Naive B cell (primary cell): ENCODE measurements around the gene CENPL. TPM values are rescaled to one million over a fixed set of nuclear protein-coding genes. Genes with fewer than 3 reads are reported as not detected.
"Not testable (repeated sequence)": the region's sequence is repeated elsewhere in the genome, so short reads cannot be mapped to it uniquely, and the experiment has no call there.

Experiments
- ATAC-seq, 2 donors: fragments of 150-1000 bp; cut with Tn5 transposase; 2 replicates each; pipeline ENCODE4 v1.10.0; 2021; ENCODE audit warnings: low read depth in 2 of 2, mild to moderate bottlenecking in 2 of 2, moderate library complexity in 2 of 2
- DNase-seq: peaks from one replicate; pipeline ENCODE4 v3.0.0; 2022
- H3K27ac Mint-ChIP-seq, 6 donors: one replicate each; pipeline ENCODE4 v1.8.0; 2020 to 2022; ENCODE audit warnings: mild to moderate bottlenecking in 6 of 6, mixed read lengths in 6 of 6, moderate library complexity in 5 of 6, inconsistent platforms in 2 of 6
- H3K27me3 Mint-ChIP-seq, 3 donors: one replicate each; pipeline ENCODE4 v1.8.0; 2021 to 2022; ENCODE audit warnings: mixed read lengths in 3 of 3, mild to moderate bottlenecking in 1 of 3
- H3K36me3 Mint-ChIP-seq, 2 donors: one replicate each; pipeline ENCODE4 v1.8.0; 2020 to 2022; ENCODE audit warnings: mixed read lengths in 2 of 2, inconsistent platforms in 1 of 2, mild to moderate bottlenecking in 1 of 2
- H3K4me1 Mint-ChIP-seq, 3 donors: one replicate each; pipeline ENCODE4 v1.8.0; 2020 to 2022; ENCODE audit warnings: mixed read lengths in 3 of 3, inconsistent platforms in 1 of 3, mild to moderate bottlenecking in 1 of 3, moderate library complexity in 1 of 3
- H3K4me3 Mint-ChIP-seq, 8 donors: one replicate each; pipeline ENCODE4 v1.8.0; 2020 to 2022; ENCODE audit warnings: mild to moderate bottlenecking in 8 of 8, mixed read lengths in 8 of 8, moderate library complexity in 8 of 8, inconsistent platforms in 2 of 8
- H3K9me3 Mint-ChIP-seq, 7 donors: one replicate each; pipeline ENCODE4 v1.8.0; 2020 to 2022; ENCODE audit warnings: mixed read lengths in 7 of 7, mild to moderate bottlenecking in 5 of 7, inconsistent platforms in 2 of 7, moderate library complexity in 1 of 7
- polyA plus RNA-seq, 6 donors: library from polyadenylated mRNA; unstranded; fragments of 300-500 nt; fragmentation: Illumina TruSeq; gene quantifications; one replicate each; pipeline ENCODE4 v1.2.3, GENCODE V29; 2021; ENCODE audit warnings: low read depth in 6 of 6

Gene CENPL
- polyA plus RNA-seq, 6 donors from 2014 or later, result 4.5 to 9.4 (median 7.4) TPM

GRCh38 chr1:173770330-173770729 is 54.4 kb downstream of the CENPL start:
- H3K4me3 Mint-ChIP-seq, DNase-seq, ATAC-seq, H3K4me1 Mint-ChIP-seq, H3K36me3 Mint-ChIP-seq, H3K9me3 Mint-ChIP-seq, H3K27me3 Mint-ChIP-seq: not testable (repeated sequence)
- H3K27ac Mint-ChIP-seq, result peak overlapping the region in 4 of 6 donors; percentile 8 to 90 (median 56)

- Mint-ChIP-seq H3K4me1 (no peaks in the 10 kb centered on the region), H3K27me3 (no peaks in the 10 kb centered on the region), H3K36me3 (peaks cover 10 to 17% of the 10 kb centered on the region in 2 donors), H3K27ac (peak overlapping the region in 1 of 6 donors; percentile 21), H3K9me3 (peaks cover 0 to 8% (median 7%) of the 10 kb centered on the region in 7 donors), H3K4me3 (no peak overlapping the region)
- no peak for DNase-seq
- no peak for ATAC-seq
These were observed 55.9 kb downstream of the CENPL start for GRCh38 chr1:173768827-173769226.

GRCh38 chr1:173768206-173768605 is 56.5 kb downstream of the CENPL start:
- ATAC-seq, result no peak
- no peaks in the 10 kb centered on the region for H3K27me3 Mint-ChIP-seq
- peaks cover 12 to 22% of the 10 kb centered on the region in 2 donors for H3K36me3 Mint-ChIP-seq
- no peaks in the 10 kb centered on the region for H3K4me1 Mint-ChIP-seq
- no peak overlapping the region for H3K4me3 Mint-ChIP-seq
- peak overlapping the region in 1 of 6 donors; percentile 21 for H3K27ac Mint-ChIP-seq
- DNase-seq, result no peak
- peaks cover 0 to 14% (median 10%) of the 10 kb centered on the region in 7 donors for H3K9me3 Mint-ChIP-seq

- Mint-ChIP-seq H3K36me3 (peaks cover 26 to 40% of the 10 kb centered on the region in 2 donors), H3K9me3 (peaks cover 7 to 20% (median 19%) of the 10 kb centered on the region in 7 donors)
- H3K4me1 Mint-ChIP-seq, H3K27ac Mint-ChIP-seq, H3K4me3 Mint-ChIP-seq, H3K27me3 Mint-ChIP-seq, DNase-seq, ATAC-seq: not testable (repeated sequence)
These were observed 60.4 kb downstream of the CENPL start for GRCh38 chr1:173764331-173764730.

- Mint-ChIP-seq H3K36me3 (peaks cover 39 to 54% of the 10 kb centered on the region in 2 donors), H3K4me1 (peaks cover 0 to 9% (median 0%) of the 10 kb centered on the region in 3 donors), H3K4me3 (no peak overlapping the region), H3K27me3 (no peaks in the 10 kb centered on the region), H3K9me3 (peaks cover 7 to 18% (median 13%) of the 10 kb centered on the region in 7 donors), H3K27ac (peak overlapping the region in 1 of 6 donors; percentile 33)
- DNase-seq (no peak), ATAC-seq (no peak)
These were observed 65.7 kb downstream of the CENPL start for GRCh38 chr1:173758980-173759379.

- peaks cover 37 to 49% of the 10 kb centered on the region in 2 donors for H3K36me3 Mint-ChIP-seq
- H3K4me3 Mint-ChIP-seq, result no peak overlapping the region
These were observed 66.6 kb downstream of the CENPL start for GRCh38 chr1:173758110-173758509.

GRCh38 chr1:173757666-173758065 is 67.0 kb downstream of the CENPL start:
- H3K4me1 Mint-ChIP-seq, result peaks cover 0 to 9% (median 0%) of the 10 kb centered on the region in 3 donors
- peaks cover 0 to 7% (median 5%) of the 10 kb centered on the region in 7 donors for H3K9me3 Mint-ChIP-seq
- no peak for ATAC-seq
- H3K36me3 Mint-ChIP-seq, result peaks cover 39 to 45% of the 10 kb centered on the region in 2 donors
- no peaks in the 10 kb centered on the region for H3K27me3 Mint-ChIP-seq
- DNase-seq, result no peak
- H3K4me3 Mint-ChIP-seq, result no peak overlapping the region
- H3K27ac Mint-ChIP-seq, result no peak overlapping the region

More at GRCh38 chr1:173758110-173758509, 66.6 kb downstream of the CENPL start:
- Mint-ChIP-seq H3K27ac (peak overlapping the region in 1 of 6 donors; percentile 67), H3K27me3 (no peaks in the 10 kb centered on the region), H3K9me3 (peaks cover 4 to 10% (median 8%) of the 10 kb centered on the region in 7 donors), H3K4me1 (peaks cover 0 to 9% (median 0%) of the 10 kb centered on the region in 3 donors)
- ATAC-seq, result no peak
- DNase-seq, result no peak

- DNase-seq, result no peak
- ATAC-seq, result no peak
- Mint-ChIP-seq H3K27ac (no peak overlapping the region), H3K4me1 (peaks cover 0 to 4% (median 0%) of the 10 kb centered on the region in 3 donors), H3K9me3 (no peaks in the 10 kb centered on the region), H3K36me3 (peaks cover 19 to 37% of the 10 kb centered on the region in 2 donors), H3K4me3 (no peak overlapping the region), H3K27me3 (no peaks in the 10 kb centered on the region)
These were observed 70.9 kb downstream of the CENPL start for GRCh38 chr1:173753830-173754229.

Other genes with a start within 250 kb of the CENPL start
- gene SLC9C2, start 221.8 kb downstream of the CENPL start, polyA plus RNA-seq, result not detected
- not detected for gene TEX50, start 189.5 kb downstream of the CENPL start, polyA plus RNA-seq
- gene ANKRD45, start 155.0 kb downstream of the CENPL start, polyA plus RNA-seq, result not detected
- gene KLHL20, start 109.9 kb downstream of the CENPL start, polyA plus RNA-seq, result 10 to 100 TPM; 13.8 to 25.3 (median 20.8) TPM
- 10 to 100 TPM in 2 of 6 donors, 1 to 10 TPM in 4; 5.8 to 13.8 (median 8.5) TPM for gene DARS2, start 210 bp downstream of the CENPL start, polyA plus RNA-seq
- 100 to 1,000 TPM; 277 to 369 (median 323) TPM for gene GAS5, start 43.1 kb upstream of the CENPL start, polyA plus RNA-seq
- gene ZBTB37, start 43.5 kb upstream of the CENPL start, polyA plus RNA-seq, result 1 to 10 TPM in 5 of 6 donors, under 1 TPM in 1; 0.05 to 6.7 (median 2.5) TPM
- gene SERPINC1, start 92.4 kb upstream of the CENPL start, polyA plus RNA-seq, result under 1 TPM in 1 of 6 donors, not detected in 5; 0.29 TPM
- gene RC3H1, start 197.5 kb upstream of the CENPL start, polyA plus RNA-seq, result 10 to 100 TPM in 2 of 6 donors, 1 to 10 TPM in 4; 4.0 to 13.5 (median 9.3) TPM